Suprapubic skin (tissue), 3 donors: ENCODE measurements around the gene MEX3D.

Experiments
- EP300 ChIP-seq: sonication (generic); formaldehyde crosslinking; IDR thresholded peaks from one replicate; pipeline ENCODE4 v1.6.1; 2017; ENCODE audit warnings: antibody characterized with exemption
- POLR2A ChIP-seq, 2 donors: fragments of 450-650 bp; IDR thresholded peaks; one replicate each; pipeline ENCODE4 v1.6.1; 2017; ENCODE audit warnings: antibody characterized with exemption in 2 of 2, mild to moderate bottlenecking in 2 of 2, moderate library complexity in 2 of 2
- TF ChIP-seq, protein P1 (sequence below), 2 donors: fragments of 200-600 bp in 1 of 2; fragments of 450-650 bp in 1 of 2; sonication (generic) in 1 of 2; IDR thresholded peaks; one replicate each; pipeline ENCODE4 v1.5.1; 2016 to 2019; ENCODE audit warnings: antibody characterized with exemption in 2 of 2, mild to moderate bottlenecking in 1 of 2, moderate library complexity in 1 of 2

DNA sequence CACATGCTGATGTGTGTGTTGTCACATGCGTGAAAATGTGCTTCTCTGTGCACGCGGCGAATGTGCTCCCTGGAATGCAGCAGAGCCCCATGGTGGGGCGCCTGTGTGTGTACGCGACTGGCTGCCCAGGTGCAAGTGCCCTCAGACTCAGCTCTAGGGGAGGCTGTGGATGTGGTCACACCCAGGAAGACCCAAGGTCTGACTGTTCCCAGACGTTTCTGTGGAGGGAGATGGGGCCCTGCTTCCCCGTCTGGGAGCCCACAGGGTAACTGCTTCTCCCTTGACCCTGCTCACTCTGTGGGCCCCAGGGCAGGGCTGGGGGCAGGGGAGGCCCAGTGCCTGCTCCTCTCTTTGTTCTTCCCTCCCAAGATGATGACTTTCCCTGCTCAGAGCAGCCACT is 45.0 kb upstream of the MEX3D start:
- TF ChIP-seq, protein P1, sequence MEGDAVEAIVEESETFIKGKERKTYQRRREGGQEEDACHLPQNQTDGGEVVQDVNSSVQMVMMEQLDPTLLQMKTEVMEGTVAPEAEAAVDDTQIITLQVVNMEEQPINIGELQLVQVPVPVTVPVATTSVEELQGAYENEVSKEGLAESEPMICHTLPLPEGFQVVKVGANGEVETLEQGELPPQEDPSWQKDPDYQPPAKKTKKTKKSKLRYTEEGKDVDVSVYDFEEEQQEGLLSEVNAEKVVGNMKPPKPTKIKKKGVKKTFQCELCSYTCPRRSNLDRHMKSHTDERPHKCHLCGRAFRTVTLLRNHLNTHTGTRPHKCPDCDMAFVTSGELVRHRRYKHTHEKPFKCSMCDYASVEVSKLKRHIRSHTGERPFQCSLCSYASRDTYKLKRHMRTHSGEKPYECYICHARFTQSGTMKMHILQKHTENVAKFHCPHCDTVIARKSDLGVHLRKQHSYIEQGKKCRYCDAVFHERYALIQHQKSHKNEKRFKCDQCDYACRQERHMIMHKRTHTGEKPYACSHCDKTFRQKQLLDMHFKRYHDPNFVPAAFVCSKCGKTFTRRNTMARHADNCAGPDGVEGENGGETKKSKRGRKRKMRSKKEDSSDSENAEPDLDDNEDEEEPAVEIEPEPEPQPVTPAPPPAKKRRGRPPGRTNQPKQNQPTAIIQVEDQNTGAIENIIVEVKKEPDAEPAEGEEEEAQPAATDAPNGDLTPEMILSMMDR (IDR thresholded peaks at IDR 0.05): no peak
- no peak for TF ChIP-seq POLR2A (IDR thresholded peaks at IDR 0.05)
- TF ChIP-seq EP300: no peak
